Measurements from ENCODE around the gene LONRF2. TPM values are rescaled to one million over a fixed set of nuclear protein-coding genes. Genes with fewer than 3 reads are reported as not detected.

The LONRF2 gene
- polyA plus RNA-seq, 1 experiment, result 0.02 TPM

DNA sequence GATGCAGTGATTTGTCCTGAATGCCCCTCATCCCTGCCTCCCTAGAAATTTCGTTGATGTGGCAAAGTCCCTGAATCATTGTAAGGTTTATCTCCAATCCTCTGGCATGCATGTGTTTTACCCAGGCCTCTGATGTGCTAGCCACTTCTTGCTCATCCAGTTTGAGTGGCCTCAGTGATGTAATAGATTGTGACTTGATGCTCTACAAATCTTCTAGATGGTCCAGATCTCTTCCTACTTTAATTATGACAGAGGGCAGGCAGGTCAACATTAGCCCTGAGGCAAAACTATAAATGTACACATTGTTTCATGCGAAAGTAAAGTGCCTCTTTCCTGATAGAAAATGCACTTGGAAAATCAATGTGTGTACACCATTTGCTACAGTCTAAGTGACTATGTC, 54.5 kb downstream of the LONRF2 start:
- no peak overlapping the region for H3K4me3 ChIP-seq (ENCODE audit: low read depth, low read length)
- CTCF ChIA-PET, result interaction anchor here (9.3 kb wide), 1 partner anchor 112 kb away, joined by 224 read pairs; no protein-coding TSS in a partner anchor
- TF ChIP-seq CTCF (IDR thresholded peaks at IDR 0.05; ENCODE audit: insufficient read depth, low read depth, low read length), result no peak
- H3K36me3 ChIP-seq (ENCODE audit: control insufficient read depth, insufficient read depth, low read length), result no peaks in the 10 kb centered on the region
- no peaks in the 10 kb centered on the region; the same call in 1 of the 2 replicates for H3K27me3 ChIP-seq (ENCODE audit: control insufficient read depth, insufficient read depth, low read length)
- no peak for DNase-seq (ENCODE audit: low read depth)
- POLR2A ChIA-PET, result no interaction called here

DNA sequence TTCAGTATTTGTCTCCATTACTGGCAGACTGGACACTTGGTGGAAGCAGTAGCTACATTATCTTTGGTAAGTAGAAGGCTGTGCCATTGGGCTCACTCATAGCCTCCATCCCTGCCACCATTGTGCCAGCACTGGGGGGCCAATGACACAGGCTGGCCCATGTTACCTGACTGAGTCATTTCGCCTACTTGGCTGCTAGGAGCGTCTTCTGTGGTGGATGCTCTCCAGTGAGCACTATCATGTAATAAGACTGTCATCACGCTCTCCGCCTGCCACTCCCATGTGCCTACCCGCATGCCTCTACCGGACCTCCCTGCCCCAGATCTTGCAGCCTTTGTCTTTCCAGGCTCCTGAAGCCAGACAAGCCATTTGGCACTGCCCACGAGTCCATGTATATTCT, 56.2 kb downstream of the LONRF2 start:
- DNase-seq (ENCODE audit: low read depth), result no peak
- CTCF ChIA-PET, result interaction anchor here (2.2 to 9.3 kb wide), 2 partner anchors 114 to 123 kb away, joined by 8 to 224 read pairs; no protein-coding TSS in a partner anchor
- Histone ChIP-seq H3K27me3 (ENCODE audit: control insufficient read depth, insufficient read depth, low read length) (peaks cover 2% of the 10 kb centered on the region; the same call in 1 of the 2 replicates), H3K4me3 (ENCODE audit: low read depth, low read length) (no peak overlapping the region), H3K36me3 (ENCODE audit: control insufficient read depth, insufficient read depth, low read length) (no peaks in the 10 kb centered on the region)
- POLR2A ChIA-PET, result no interaction called here
- no peak for TF ChIP-seq CTCF (IDR thresholded peaks at IDR 0.05; ENCODE audit: insufficient read depth, low read depth, low read length)

- ChIA-PET CTCF (interaction anchor here (0.7 to 9.3 kb wide), 3 partner anchors 115 to 124 kb away, joined by 3 to 224 read pairs (median 8); no protein-coding TSS in a partner anchor), POLR2A (no interaction called here)
- TF ChIP-seq CTCF (IDR thresholded peaks at IDR 0.05; ENCODE audit: insufficient read depth, low read depth, low read length), result no peak
- no peak for DNase-seq (ENCODE audit: low read depth)
- Histone ChIP-seq H3K27me3 (ENCODE audit: control insufficient read depth, insufficient read depth, low read length) (peaks cover 2% of the 10 kb centered on the region; the same call in 1 of the 2 replicates), H3K36me3 (ENCODE audit: control insufficient read depth, insufficient read depth, low read length) (no peaks in the 10 kb centered on the region), H3K4me3 (ENCODE audit: low read depth, low read length) (no peak overlapping the region)
Observed at GRCh38 chr2:100265226-100265625, 57.1 kb downstream of the LONRF2 start.

DNA sequence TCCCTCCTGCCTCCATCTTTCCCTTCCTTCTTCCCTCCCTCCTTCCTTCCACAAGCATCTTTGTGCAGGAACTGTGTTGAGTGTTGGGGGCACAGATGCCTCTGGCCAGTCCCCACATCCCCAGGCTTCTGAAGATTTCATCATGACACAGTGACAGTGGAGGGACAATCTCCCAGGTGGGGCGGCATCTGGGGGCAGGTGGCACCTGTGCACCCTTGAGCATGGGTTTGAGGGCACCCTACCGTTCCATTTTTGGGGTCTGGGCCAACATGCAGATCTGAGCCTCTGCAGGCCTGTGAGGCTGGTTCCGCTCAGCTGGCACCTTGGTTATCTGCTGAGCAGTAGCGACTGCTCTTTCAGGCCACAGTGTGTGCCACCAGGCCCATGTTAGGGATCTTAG, 57.6 kb downstream of the LONRF2 start:
- no peak for DNase-seq (ENCODE audit: low read depth)

GRCh38 chr2:100264121-100264520, 58.2 kb downstream of the LONRF2 start:
- ChIA-PET CTCF (interaction anchor here (0.8 to 9.3 kb wide), 8 partner anchors 14 to 133 kb away, joined by 3 to 224 read pairs (median 23); no protein-coding TSS in a partner anchor), POLR2A (no interaction called here)
- Histone ChIP-seq H3K36me3 (ENCODE audit: control insufficient read depth, insufficient read depth, low read length) (no peaks in the 10 kb centered on the region), H3K4me3 (ENCODE audit: low read depth, low read length) (no peak overlapping the region), H3K27me3 (ENCODE audit: control insufficient read depth, insufficient read depth, low read length) (peaks cover 2% of the 10 kb centered on the region; the same call in 1 of the 2 replicates)
- no peak for TF ChIP-seq CTCF (IDR thresholded peaks at IDR 0.05; ENCODE audit: insufficient read depth, low read depth, low read length)
- DNase-seq (ENCODE audit: low read depth), result no peak

More for the DNA sequence above, 57.6 kb downstream of the LONRF2 start:
- Histone ChIP-seq H3K27me3 (ENCODE audit: control insufficient read depth, insufficient read depth, low read length) (peaks cover 2% of the 10 kb centered on the region; the same call in 1 of the 2 replicates), H3K36me3 (ENCODE audit: control insufficient read depth, insufficient read depth, low read length) (no peaks in the 10 kb centered on the region), H3K4me3 (ENCODE audit: low read depth, low read length) (no peak overlapping the region)
- ChIA-PET POLR2A (no interaction called here), CTCF (interaction anchor here (4.1 to 9.3 kb wide), 2 partner anchors 23 to 115 kb away, joined by 24 to 224 read pairs; no protein-coding TSS in a partner anchor)
- no peak for TF ChIP-seq CTCF (IDR thresholded peaks at IDR 0.05; ENCODE audit: insufficient read depth, low read depth, low read length)
